HUDEP-2 (cell line): Measurements from ENCODE around the gene LIPC.

Experiments
- DNase-seq, 76 experiments: peaks; one replicate each; lab custom pipeline; 2025; ENCODE audit not compliant: unreplicated experiment in 76 of 76; lab: John Stamatoyannopoulos, UW

LIPC gene

GRCh38 chr15:58549013-58549784 is 117.4 kb downstream of the LIPC start:
- no peak for DNase-seq

GRCh38 chr15:58549785-58550074 is 117.9 kb downstream of the LIPC start:
- DNase-seq, result no peak

GRCh38 chr15:58551084-58551763 is 119.4 kb downstream of the LIPC start:
- no peak for DNase-seq

GRCh38 chr15:58551764-58552504 is 120.1 kb downstream of the LIPC start:
- no peak for DNase-seq

- no peak for DNase-seq
These were observed 120.9 kb downstream of the LIPC start for GRCh38 chr15:58552505-58553364.

- DNase-seq, result no peak
These were observed 121.7 kb downstream of the LIPC start for GRCh38 chr15:58553365-58553918.

- no peak for DNase-seq
These were observed 123.0 kb downstream of the LIPC start for GRCh38 chr15:58554758-58555157.

GRCh38 chr15:58555162-58556027 is 123.6 kb downstream of the LIPC start:
- no peak for DNase-seq

- DNase-seq, result no peak
These were observed 124.2 kb downstream of the LIPC start for GRCh38 chr15:58556028-58556361.

GRCh38 chr15:58556541-58556940 is 124.8 kb downstream of the LIPC start:
- DNase-seq, result no peak

- DNase-seq, result no peak
These were observed 127.0 kb downstream of the LIPC start for GRCh38 chr15:58558777-58559176.

- DNase-seq, result peak in 2 of 76 experiments; percentile 3 to 4
These were observed 128.3 kb downstream of the LIPC start for GRCh38 chr15:58559904-58560588.

GRCh38 chr15:58561321-58561720 is 129.5 kb downstream of the LIPC start:
- no peak for DNase-seq

GRCh38 chr15:58562135-58562534 is 130.3 kb downstream of the LIPC start:
- no peak for DNase-seq

- no peak for DNase-seq
These were observed 133.2 kb downstream of the LIPC start for GRCh38 chr15:58564981-58565380.

- no peak for DNase-seq
These were observed 133.8 kb downstream of the LIPC start for GRCh38 chr15:58565619-58566018.

- DNase-seq, result no peak
These were observed 134.2 kb downstream of the LIPC start for GRCh38 chr15:58566029-58566428.

- DNase-seq, result peak in 20 of 76 experiments; percentile 3 to 52 (median 28)
These were observed 136.4 kb downstream of the LIPC start for GRCh38 chr15:58568157-58568571.

- no peak for DNase-seq
These were observed 137.7 kb downstream of the LIPC start for GRCh38 chr15:58569455-58569854.
